22Rv1 (cell line): ENCODE results near the gene GALNTL6.

Experiments used
- H3K27ac ChIP-seq: fragments of 450-650 bp; 2 replicates; pipeline ENCODE4 v1.5.1; 2017
- CTCF ChIP-seq: fragments of 450-650 bp; IDR thresholded peaks from 2 replicates; pipeline ENCODE4 v1.5.1; 2017; ENCODE audit warnings: mild to moderate bottlenecking
- ZFX ChIP-seq: fragments of 450-650 bp; IDR thresholded peaks from 2 replicates; pipeline ENCODE4 v1.6.1; 2017; ENCODE audit warnings: antibody characterized with exemption, borderline replicate concordance

The GALNTL6 gene

GRCh38 chr4:171880136-171880535 lies 66.9 kb downstream of the GALNTL6 start:
- TF ChIP-seq ZFX (no peak), CTCF (no peak)
- H3K27ac ChIP-seq: no peak overlapping the region

GRCh38 chr4:171889681-171890080 lies 76.5 kb downstream of the GALNTL6 start:
- TF ChIP-seq ZFX (no peak), CTCF (no peak)
- no peak overlapping the region for H3K27ac ChIP-seq

- H3K27ac ChIP-seq: no peak overlapping the region
Measured at GRCh38 chr4:171891038-171891437, 77.8 kb downstream of the GALNTL6 start.

GRCh38 chr4:171896426-171896825 lies 83.2 kb downstream of the GALNTL6 start:
- no peak overlapping the region for H3K27ac ChIP-seq
- TF ChIP-seq CTCF (no peak), ZFX (no peak)

More at GRCh38 chr4:171891038-171891437, 77.8 kb downstream of the GALNTL6 start:
- no peak for TF ChIP-seq CTCF
- TF ChIP-seq ZFX: no peak

- no peak for TF ChIP-seq CTCF
- TF ChIP-seq ZFX: no peak
- H3K27ac ChIP-seq: no peak overlapping the region
Measured at GRCh38 chr4:171919314-171919713, 106.1 kb downstream of the GALNTL6 start.

- no peak for TF ChIP-seq ZFX
- TF ChIP-seq CTCF: no peak
- H3K27ac ChIP-seq: no peak overlapping the region
Measured at GRCh38 chr4:171920901-171921300, 107.7 kb downstream of the GALNTL6 start.

GRCh38 chr4:171924746-171925376 lies 111.7 kb downstream of the GALNTL6 start:
- H3K27ac ChIP-seq: no peak overlapping the region
- no peak for TF ChIP-seq ZFX
- TF ChIP-seq CTCF: no peak
